HG03280 (cell line): ENCODE data around the gene RAB11FIP4.

Experiments used
- ATAC-seq: cut with Tn5 transposase; IDR thresholded peaks from one replicate; pipeline ENCODE4 v1.9.1; 2021; ENCODE audit warnings: mild to moderate bottlenecking, moderate library complexity; ENCODE audit not compliant: unreplicated experiment

RAB11FIP4 gene

GRCh38 chr17:31405890-31406371 lies 14.5 kb downstream of the RAB11FIP4 start:
- no peak for ATAC-seq

GRCh38 chr17:31408586-31408985 lies 17.1 kb downstream of the RAB11FIP4 start:
- ATAC-seq, result no peak

GRCh38 chr17:31411707-31412285 lies 20.3 kb downstream of the RAB11FIP4 start:
- ATAC-seq, result no peak

DNA sequence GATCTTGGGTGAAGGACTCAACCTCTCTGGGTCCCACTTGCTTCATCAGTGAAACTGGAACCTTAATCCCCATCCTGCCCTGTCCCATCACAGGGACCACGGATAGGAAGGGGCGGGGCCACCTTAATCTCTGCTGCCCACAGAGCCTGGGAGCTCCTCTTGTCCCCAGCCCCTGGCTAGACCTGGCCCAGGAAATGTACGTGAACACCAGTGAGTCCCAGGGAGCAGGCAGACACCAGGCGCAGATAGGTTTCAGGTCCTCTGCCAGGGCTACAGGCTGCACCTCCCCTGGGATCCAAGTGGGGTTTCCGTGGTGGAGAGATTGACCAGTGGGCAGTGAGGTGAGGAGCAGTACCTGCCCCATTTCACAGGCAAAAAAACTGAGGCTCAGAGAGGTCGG lies 21.0 kb downstream of the RAB11FIP4 start:
- ATAC-seq, result no peak

- ATAC-seq, result no peak
These were observed 21.8 kb downstream of the RAB11FIP4 start for GRCh38 chr17:31413081-31413799.

DNA sequence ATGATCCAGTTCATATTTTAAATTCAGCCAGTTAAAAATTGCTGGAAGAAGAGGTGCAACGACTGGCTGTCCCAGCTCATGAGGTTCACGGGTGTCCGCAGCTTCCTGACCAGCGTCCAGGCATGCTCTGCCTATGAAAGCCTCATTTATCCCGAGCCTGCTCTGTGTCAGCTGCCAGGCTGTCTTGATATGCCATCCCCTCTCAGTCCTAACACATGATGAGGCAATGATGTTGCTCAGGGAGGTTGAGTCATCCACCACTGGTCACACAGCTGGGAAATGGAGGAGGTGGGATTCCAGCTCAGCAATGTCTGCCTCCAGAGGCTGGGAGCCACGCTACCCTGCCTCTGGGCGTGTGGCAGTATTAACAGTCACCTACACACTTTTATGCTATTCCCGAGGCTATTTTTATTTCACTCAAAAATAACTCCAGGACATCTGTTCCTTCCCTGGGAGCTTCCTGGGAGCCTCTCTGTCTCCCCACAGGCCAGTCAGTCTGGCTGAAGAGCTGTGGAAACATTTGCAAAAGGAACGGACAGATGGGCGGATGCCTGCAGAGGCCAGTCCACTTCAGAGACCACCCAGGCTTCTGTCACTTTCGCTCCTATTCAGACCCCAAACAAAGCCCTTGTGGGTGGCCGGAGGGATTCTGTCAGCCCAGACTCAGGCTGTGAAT lies 22.5 kb downstream of the RAB11FIP4 start:
- no peak for ATAC-seq

GRCh38 chr17:31414550-31414918 lies 23.1 kb downstream of the RAB11FIP4 start:
- ATAC-seq, result no peak

GRCh38 chr17:31415004-31415454 lies 23.6 kb downstream of the RAB11FIP4 start:
- no peak for ATAC-seq

GRCh38 chr17:31415640-31416502 lies 24.4 kb downstream of the RAB11FIP4 start:
- ATAC-seq, result no peak

DNA sequence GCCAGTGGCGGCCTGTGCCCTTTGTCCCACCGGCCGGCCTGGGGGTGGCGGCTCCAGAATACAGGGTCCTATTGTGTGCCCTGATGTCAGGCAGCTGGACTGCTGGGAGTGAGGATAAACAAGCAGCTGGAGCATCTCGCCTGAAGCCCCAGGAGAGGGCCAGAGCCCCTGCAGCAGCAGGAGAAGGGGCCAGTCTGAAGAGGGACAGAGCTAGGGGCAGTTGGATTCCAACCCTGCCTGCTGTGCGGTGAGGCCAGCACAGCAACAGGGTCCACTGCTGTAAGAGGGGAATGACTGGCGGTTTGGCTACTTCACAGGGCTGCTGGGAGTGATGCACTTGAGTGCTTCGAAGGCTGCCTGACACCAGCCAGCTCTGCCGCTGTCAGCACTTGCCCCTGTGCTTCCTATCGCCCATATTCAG lies 25.0 kb downstream of the RAB11FIP4 start:
- ATAC-seq, result no peak

- no peak for ATAC-seq
These were observed 25.7 kb downstream of the RAB11FIP4 start for GRCh38 chr17:31417051-31417792.

DNA sequence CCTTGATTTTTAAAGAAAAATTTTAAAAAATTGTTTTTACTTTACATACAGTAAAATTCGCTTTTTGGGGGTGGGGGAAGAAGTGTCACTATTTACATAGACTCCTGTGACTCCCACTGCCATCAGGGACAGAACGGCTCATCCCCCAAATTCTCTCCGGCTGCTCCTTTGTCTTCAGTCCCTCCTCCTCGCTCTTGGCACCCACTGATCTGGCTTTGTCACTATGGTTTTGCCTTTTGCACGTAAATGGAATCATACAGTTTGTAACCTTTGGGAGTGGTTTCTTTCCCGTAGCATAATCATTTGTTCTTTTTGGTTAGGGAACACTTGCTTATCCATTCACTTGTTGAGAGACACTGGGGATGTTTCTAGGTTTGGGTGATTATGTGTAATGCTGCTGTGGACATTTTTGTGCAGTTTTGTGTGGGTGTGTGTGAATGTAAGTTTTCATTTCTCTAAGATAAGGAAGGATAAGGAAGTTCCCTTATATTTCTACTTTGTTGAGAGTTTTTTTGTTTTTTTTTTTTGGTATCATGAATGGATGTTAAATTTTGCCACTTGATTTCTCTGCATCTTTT lies 27.4 kb downstream of the RAB11FIP4 start:
- ATAC-seq, result no peak

- ATAC-seq, result no peak
These were observed 31.0 kb downstream of the RAB11FIP4 start for GRCh38 chr17:31422443-31422842.

DNA sequence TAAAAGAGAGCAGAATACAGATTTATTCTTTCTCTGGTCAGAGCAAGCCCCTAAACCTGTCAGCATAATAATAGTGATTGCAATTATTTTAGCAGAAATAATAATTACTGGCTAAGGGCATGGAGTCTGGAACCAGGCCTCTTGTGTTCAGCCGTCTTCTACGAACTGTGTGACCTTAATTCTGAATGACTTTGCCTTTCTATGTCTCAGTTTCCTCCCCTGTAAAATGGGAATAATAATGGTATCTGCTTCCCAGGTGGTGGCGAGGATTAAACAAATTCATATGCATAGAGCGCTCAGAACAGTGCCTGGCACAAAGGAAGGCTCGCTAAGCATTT lies 33.4 kb downstream of the RAB11FIP4 start:
- no peak for ATAC-seq

DNA sequence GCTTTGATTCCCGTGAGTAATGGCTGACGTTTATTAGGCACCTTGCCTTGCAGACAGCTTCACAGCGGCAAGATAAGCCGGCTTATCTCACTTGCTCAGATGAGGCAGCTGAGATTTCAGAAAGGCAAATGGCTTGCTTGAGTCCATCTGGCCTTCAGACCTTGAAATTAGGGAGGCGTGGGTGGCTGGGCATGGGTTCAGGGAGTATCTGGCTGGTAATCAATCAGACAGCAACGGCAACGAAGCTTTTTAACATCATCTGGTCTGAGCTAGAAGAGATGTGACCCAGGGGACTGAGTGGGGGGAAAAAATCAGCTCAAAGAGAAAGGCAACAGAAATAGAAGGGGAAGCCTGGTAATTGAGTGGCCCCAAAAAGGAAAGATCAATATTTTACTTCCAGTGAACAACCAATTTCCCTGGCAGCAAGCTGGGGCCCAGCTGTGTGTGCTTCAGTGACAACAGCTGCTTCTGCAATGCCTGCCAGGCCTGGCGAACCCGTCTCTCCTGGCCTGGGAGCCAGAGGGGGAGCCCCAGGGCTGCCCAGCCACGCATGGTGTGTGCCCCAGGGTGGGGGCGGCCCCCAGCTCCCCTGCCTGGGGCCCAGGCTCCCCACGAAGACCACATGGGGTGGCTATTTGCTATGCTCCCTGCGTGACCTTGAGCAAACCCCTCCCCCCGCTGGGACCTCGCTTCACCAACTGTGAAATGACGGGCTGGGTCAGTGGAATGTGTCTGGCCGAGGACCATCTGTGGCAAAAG lies 34.0 kb downstream of the RAB11FIP4 start:
- no peak for ATAC-seq

GRCh38 chr17:31427684-31428083 lies 36.2 kb downstream of the RAB11FIP4 start:
- ATAC-seq, result no peak

- no peak for ATAC-seq
These were observed 36.6 kb downstream of the RAB11FIP4 start for GRCh38 chr17:31428111-31428510.

- no peak for ATAC-seq
These were observed 37.0 kb downstream of the RAB11FIP4 start for GRCh38 chr17:31428512-31428911.

GRCh38 chr17:31431098-31431851 lies 39.8 kb downstream of the RAB11FIP4 start:
- ATAC-seq, result no peak
